GM12892 (cell line): ENCODE measurements around the gene GLB1L3.

Experiments
- POLR2A ChIP-seq: IDR thresholded peaks from 2 replicates; pipeline ENCODE4 v1.6.1; 2011; ENCODE audit warnings: low read depth, low read length, control low read depth
- POLR2AphosphoS5 ChIP-seq: IDR thresholded peaks from 2 replicates; pipeline ENCODE4 v1.6.1; 2011; ENCODE audit warnings: low read depth, low read length, control low read depth
- TAF1 ChIP-seq: IDR thresholded peaks from 2 replicates; pipeline ENCODE4 v1.6.1; 2011; ENCODE audit warnings: low read depth, mild to moderate bottlenecking, control low read depth, low read length, borderline replicate concordance

- no peak for TF ChIP-seq POLR2AphosphoS5
- no peak for TF ChIP-seq TAF1
- TF ChIP-seq POLR2A, result no peak
Observed at GRCh38 chr11:134278356-134278755, 2.2 kb downstream of the GLB1L3 start.
